ENCODE data around the gene SLC44A5.
"Not testable (repeated sequence)": the region's sequence is repeated elsewhere in the genome, so short reads cannot be mapped to it uniquely, and the experiment has no call there.

Gene SLC44A5

DNA sequence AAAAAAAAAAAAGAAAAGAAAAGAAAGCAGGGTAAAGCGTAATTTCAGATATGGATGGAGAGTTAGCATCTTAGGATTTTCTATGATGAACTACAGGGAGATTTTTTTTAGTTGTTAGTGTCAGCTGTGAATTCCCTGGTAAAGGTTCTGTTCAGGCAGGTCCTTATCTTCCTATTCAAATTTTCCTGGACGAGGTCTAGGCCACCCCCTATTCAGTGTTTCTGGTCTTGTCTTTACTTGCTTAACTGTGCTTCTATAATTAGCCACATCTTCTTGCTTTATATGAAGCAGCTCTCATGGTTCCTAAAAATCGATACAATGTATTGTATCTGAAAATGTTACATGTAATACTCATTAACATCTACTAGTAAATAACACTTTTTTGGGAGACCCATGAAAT, 318.9 kb downstream of the SLC44A5 start:
- no peaks in the 10 kb centered on the region for H3K9me3 ChIP-seq (ENCODE audit: control insufficient read depth, insufficient read depth, low read length)
- H3K9ac ChIP-seq (ENCODE audit: low read depth, low read length) = no peak overlapping the region
- H3K27me3 ChIP-seq (ENCODE audit: control insufficient read depth, insufficient read depth, low read length) = no peaks in the 10 kb centered on the region
- H3K36me3 ChIP-seq (ENCODE audit: control insufficient read depth, insufficient read depth, low read length) = no peaks in the 10 kb centered on the region
- no peak overlapping the region for H3K4me3 ChIP-seq (ENCODE audit: low read depth, low read length)
- H3K4me1 ChIP-seq (ENCODE audit: control insufficient read depth, insufficient read depth, low read length) = no peaks in the 10 kb centered on the region

DNA sequence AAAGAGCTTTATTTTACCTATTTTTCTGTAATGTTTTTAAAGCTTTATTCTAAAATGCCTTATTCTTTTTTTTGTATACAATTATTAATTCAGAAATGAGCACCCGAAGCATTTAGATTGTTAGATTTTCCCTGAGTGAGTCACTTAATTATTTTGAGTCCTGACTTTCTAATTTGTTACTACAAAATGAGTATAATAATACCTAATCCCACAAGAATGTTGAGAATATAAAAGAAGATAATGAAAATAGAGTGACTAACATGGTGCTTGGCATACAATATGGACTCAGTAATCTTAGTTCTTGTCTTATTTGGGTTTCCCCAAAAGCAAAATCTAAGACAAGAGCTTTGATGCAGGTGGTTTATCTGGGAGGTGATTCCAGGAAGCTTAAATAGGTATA, 334.5 kb downstream of the SLC44A5 start:
- no peak overlapping the region for H3K9ac ChIP-seq (ENCODE audit: low read depth, low read length)
- H3K4me3 ChIP-seq (ENCODE audit: low read depth, low read length) = no peak overlapping the region
- H3K36me3 ChIP-seq (ENCODE audit: control insufficient read depth, insufficient read depth, low read length) = no peaks in the 10 kb centered on the region
- H3K9me3 ChIP-seq (ENCODE audit: control insufficient read depth, insufficient read depth, low read length) = no peaks in the 10 kb centered on the region
- H3K4me1 ChIP-seq (ENCODE audit: control insufficient read depth, insufficient read depth, low read length) = no peaks in the 10 kb centered on the region
- no peaks in the 10 kb centered on the region for H3K27me3 ChIP-seq (ENCODE audit: control insufficient read depth, insufficient read depth, low read length)

DNA sequence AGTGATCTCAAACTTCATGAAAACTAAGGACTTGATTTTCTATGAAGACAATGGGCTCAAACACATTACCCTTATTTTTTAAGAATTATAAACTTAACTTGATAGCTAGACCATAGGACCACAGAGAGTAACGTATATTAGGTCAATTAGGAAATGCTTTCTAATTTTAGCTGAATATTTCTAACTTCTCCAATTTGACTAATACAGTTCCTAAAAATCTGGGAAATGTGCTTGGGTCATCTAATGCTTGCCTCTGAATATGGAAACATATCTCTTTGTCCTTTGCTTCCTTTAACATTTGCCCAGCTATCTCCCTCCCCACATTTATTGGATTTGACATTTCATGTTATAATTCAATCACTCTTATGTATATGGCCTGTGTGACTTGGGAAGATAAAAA, 335.3 kb downstream of the SLC44A5 start:
- Histone ChIP-seq H3K4me1 (ENCODE audit: control insufficient read depth, insufficient read depth, low read length) (no peaks in the 10 kb centered on the region), H3K4me3 (ENCODE audit: low read depth, low read length) (no peak overlapping the region), H3K9ac (ENCODE audit: low read depth, low read length) (no peak overlapping the region), H3K36me3 (ENCODE audit: control insufficient read depth, insufficient read depth, low read length) (no peaks in the 10 kb centered on the region), H3K27me3 (ENCODE audit: control insufficient read depth, insufficient read depth, low read length) (no peaks in the 10 kb centered on the region), H3K9me3 (ENCODE audit: control insufficient read depth, insufficient read depth, low read length) (no peaks in the 10 kb centered on the region)

DNA sequence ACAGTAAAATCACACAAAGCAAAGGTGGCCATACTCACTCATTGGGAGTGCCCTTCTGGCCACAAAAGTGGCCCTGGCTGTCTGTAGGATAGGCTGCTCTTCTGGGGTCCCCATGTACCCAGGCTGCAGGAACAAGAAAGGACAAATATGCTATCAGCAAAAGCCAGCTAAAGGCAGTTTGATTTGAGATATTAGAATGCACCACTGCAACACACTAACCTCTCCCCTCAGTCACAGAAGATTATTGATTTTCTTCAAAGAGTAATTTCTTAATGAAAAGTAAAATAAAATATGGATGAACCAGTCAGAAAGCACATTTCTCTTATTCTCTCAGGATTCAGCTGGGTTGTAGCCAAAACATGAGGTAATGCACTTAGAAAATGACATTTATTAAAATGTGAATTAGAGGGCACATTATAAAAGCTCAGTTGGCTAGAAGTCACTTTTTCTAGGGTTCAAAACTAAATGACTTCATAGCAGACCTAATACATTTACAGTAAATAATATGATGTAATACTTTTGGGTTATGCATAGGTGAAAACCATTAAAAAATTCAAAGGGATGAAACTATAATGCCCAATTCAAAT, 335.9 kb downstream of the SLC44A5 start:
- Histone ChIP-seq H3K9ac (ENCODE audit: low read depth, low read length) (no peak overlapping the region), H3K36me3 (ENCODE audit: control insufficient read depth, insufficient read depth, low read length) (no peaks in the 10 kb centered on the region), H3K9me3 (ENCODE audit: control insufficient read depth, insufficient read depth, low read length) (no peaks in the 10 kb centered on the region), H3K4me1 (ENCODE audit: control insufficient read depth, insufficient read depth, low read length) (no peaks in the 10 kb centered on the region), H3K27me3 (ENCODE audit: control insufficient read depth, insufficient read depth, low read length) (no peaks in the 10 kb centered on the region), H3K4me3 (ENCODE audit: low read depth, low read length) (no peak overlapping the region)

DNA sequence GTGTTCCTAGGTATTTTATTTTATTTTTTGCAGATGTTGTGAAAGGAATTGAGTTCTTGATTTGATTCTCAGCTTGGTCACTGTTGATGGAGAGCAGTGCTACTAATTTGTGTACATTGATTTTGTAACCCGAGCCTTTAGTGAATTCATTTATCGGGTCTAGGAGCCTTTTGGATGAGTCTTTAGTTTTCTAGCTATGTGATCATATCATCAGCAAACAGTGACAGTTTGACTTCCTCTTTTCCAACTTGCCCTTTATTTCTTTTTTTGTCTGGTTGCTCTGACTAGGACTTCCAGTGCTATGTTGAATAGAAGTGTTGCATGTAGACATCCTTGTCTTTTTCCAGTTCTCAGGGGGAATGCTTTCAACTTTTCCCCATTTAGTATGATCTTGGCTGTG, 337.8 kb downstream of the SLC44A5 start:
- Histone ChIP-seq H3K9ac (ENCODE audit: low read depth, low read length) (no peak overlapping the region), H3K4me3 (ENCODE audit: low read depth, low read length) (no peak overlapping the region), H3K27me3 (ENCODE audit: control insufficient read depth, insufficient read depth, low read length) (no peaks in the 10 kb centered on the region)

DNA sequence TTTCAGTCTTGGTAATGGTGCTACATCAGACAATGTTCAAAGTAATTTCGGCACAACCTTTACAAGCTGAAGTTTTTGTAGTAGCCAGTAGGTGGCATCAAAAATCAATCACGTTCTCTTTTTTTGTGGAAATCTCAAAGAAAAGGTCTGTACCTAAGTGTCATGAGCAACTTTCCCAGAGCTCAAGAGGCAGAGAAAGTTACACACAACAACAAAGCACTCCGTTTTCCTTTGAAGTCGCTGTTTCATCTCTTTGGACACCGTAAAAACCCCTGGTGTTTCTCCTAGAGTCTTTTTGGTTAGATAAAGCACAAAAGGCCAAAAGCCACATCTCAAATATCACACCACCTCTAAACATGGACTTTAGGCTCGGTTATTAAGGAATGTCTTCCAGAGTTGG, 345.1 kb downstream of the SLC44A5 start:
- H3K9me3 ChIP-seq (ENCODE audit: control insufficient read depth, insufficient read depth, low read length) = no peaks in the 10 kb centered on the region
- H3K4me3 ChIP-seq (ENCODE audit: low read depth, low read length) = no peak overlapping the region

More for the DNA sequence above, 337.8 kb downstream of the SLC44A5 start:
- H3K9me3 ChIP-seq (ENCODE audit: control insufficient read depth, insufficient read depth, low read length) = no peaks in the 10 kb centered on the region
- no peaks in the 10 kb centered on the region for H3K4me1 ChIP-seq (ENCODE audit: control insufficient read depth, insufficient read depth, low read length)
- H3K36me3 ChIP-seq (ENCODE audit: control insufficient read depth, insufficient read depth, low read length) = no peaks in the 10 kb centered on the region

DNA sequence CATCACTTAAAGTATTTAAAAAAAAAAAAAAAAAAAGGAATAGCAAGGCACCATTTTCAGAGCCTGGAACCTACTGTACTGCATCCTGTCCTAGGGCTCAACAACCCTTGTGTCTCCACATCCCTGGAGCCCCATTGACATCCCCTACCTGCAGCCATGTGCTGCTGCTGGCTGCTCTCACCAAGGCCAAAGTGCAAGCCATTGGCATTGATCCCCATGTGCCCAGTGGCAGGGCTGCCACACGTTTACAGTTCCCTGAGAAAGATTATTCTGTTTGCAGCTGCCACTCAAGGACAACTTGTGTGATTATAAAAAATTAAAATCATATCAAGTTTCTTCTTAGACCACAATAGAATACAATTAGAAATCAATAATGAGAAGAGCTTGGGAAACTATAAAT, 346.8 kb downstream of the SLC44A5 start:
- Histone ChIP-seq H3K4me3 (ENCODE audit: low read depth, low read length) (no peak overlapping the region), H3K9ac (ENCODE audit: low read depth, low read length) (no peak overlapping the region), H3K4me1 (ENCODE audit: control insufficient read depth, insufficient read depth, low read length) (no peaks in the 10 kb centered on the region), H3K9me3 (ENCODE audit: control insufficient read depth, insufficient read depth, low read length) (no peaks in the 10 kb centered on the region), H3K36me3 (ENCODE audit: control insufficient read depth, insufficient read depth, low read length) (no peaks in the 10 kb centered on the region), H3K27me3 (ENCODE audit: control insufficient read depth, insufficient read depth, low read length) (no peaks in the 10 kb centered on the region)

More for the DNA sequence above, 345.1 kb downstream of the SLC44A5 start:
- no peaks in the 10 kb centered on the region for H3K4me1 ChIP-seq (ENCODE audit: control insufficient read depth, insufficient read depth, low read length)
- H3K27me3 ChIP-seq (ENCODE audit: control insufficient read depth, insufficient read depth, low read length) = no peaks in the 10 kb centered on the region
- H3K9ac ChIP-seq (ENCODE audit: low read depth, low read length) = no peak overlapping the region
- H3K36me3 ChIP-seq (ENCODE audit: control insufficient read depth, insufficient read depth, low read length) = no peaks in the 10 kb centered on the region

DNA sequence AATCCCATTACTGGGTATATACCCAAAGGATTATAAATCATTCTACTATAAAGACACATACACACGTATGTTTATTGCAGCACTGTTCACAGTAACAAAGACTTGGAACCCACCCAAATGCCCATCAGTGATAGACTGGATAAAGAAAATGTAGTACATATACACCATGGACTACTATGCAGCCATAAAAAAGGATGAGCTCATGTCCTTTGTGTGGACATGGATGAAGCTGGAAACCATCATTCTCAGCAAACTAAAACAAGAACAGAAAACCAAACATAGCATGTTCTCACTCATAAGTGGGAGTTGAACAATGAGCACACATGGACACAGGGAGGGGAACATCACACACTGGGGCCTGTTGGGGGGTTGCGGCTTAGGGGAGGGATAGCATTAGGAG, 347.3 kb downstream of the SLC44A5 start:
- not testable (repeated sequence) for H3K9ac ChIP-seq (ENCODE audit: low read depth, low read length); H3K36me3 ChIP-seq (ENCODE audit: control insufficient read depth, insufficient read depth, low read length); H3K4me3 ChIP-seq (ENCODE audit: low read depth, low read length); H3K9me3 ChIP-seq (ENCODE audit: control insufficient read depth, insufficient read depth, low read length); H3K4me1 ChIP-seq (ENCODE audit: control insufficient read depth, insufficient read depth, low read length); H3K27me3 ChIP-seq (ENCODE audit: control insufficient read depth, insufficient read depth, low read length)

DNA sequence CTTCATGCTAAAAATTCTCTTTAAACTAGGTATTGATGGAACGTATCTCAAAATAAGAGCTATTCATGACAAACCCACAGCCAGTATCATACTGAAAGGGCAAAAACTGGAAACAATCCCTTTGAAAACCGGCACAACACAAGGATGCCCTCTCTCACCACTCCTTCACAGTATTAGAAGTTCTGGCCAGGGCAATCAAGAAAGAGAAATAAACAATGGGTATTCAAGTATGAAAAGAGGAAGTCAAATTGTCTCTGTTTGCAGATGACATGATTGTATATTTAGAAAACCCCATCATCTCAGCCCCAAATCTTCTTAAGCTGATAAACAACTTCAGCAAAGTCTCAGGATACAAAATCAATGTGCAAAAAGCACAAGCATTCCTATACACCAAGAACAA, 349.0 kb downstream of the SLC44A5 start:
- H3K36me3 ChIP-seq (ENCODE audit: control insufficient read depth, insufficient read depth, low read length); H3K9me3 ChIP-seq (ENCODE audit: control insufficient read depth, insufficient read depth, low read length): not testable (repeated sequence)

DNA sequence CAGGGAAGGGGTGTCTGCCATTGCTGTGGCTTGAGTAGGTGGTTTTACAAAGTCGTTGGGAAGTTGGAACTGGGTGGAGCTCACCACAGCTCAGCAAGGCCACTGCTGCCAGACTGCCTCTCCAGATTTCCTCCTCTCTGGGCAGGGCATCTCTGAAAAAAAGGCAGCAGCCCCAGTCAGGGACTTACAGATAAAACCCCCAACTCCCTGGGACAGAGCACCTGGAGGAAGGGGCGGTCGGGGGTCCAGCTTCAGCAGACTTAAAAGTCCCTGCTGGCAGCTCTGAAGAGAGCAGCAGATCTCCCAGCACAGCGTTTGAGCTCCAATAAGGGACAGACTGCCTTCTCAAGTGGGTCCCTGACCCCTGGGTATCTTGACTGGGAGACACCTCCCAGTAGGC, 352.6 kb downstream of the SLC44A5 start:
- no peaks in the 10 kb centered on the region for H3K4me1 ChIP-seq (ENCODE audit: control insufficient read depth, insufficient read depth, low read length)
- no peak overlapping the region for H3K9ac ChIP-seq (ENCODE audit: low read depth, low read length)
- no peak overlapping the region for H3K4me3 ChIP-seq (ENCODE audit: low read depth, low read length)
- H3K27me3 ChIP-seq (ENCODE audit: control insufficient read depth, insufficient read depth, low read length) = no peaks in the 10 kb centered on the region
- H3K36me3 ChIP-seq (ENCODE audit: control insufficient read depth, insufficient read depth, low read length) = no peaks in the 10 kb centered on the region
- H3K9me3 ChIP-seq (ENCODE audit: control insufficient read depth, insufficient read depth, low read length) = no peaks in the 10 kb centered on the region

More for the DNA sequence above, 349.0 kb downstream of the SLC44A5 start:
- not testable (repeated sequence) for H3K27me3 ChIP-seq (ENCODE audit: control insufficient read depth, insufficient read depth, low read length); H3K4me1 ChIP-seq (ENCODE audit: control insufficient read depth, insufficient read depth, low read length); H3K9ac ChIP-seq (ENCODE audit: low read depth, low read length); H3K4me3 ChIP-seq (ENCODE audit: low read depth, low read length)

DNA sequence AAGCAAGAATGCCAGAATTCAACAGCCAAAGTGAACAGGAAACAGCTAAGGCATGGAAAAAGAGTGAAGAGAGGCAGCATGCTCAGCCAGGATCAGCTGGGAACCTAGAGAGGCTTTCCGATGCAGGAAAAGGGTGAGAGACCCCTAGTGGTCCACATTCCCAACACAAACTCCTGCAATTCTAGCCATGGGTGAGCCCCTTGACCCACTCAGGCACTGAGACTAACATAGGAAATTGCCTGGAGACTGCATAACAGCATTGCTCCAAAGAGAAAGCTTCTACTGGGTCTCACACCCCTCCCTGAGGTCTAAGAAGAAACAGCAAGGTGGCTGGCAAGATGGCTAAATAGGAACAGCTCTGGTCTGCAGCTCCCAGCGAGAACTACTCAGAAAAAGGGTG, 353.5 kb downstream of the SLC44A5 start:
- Histone ChIP-seq H3K4me1 (ENCODE audit: control insufficient read depth, insufficient read depth, low read length) (no peaks in the 10 kb centered on the region), H3K27me3 (ENCODE audit: control insufficient read depth, insufficient read depth, low read length) (no peaks in the 10 kb centered on the region), H3K9ac (ENCODE audit: low read depth, low read length) (no peak overlapping the region), H3K9me3 (ENCODE audit: control insufficient read depth, insufficient read depth, low read length) (no peaks in the 10 kb centered on the region), H3K4me3 (ENCODE audit: low read depth, low read length) (no peak overlapping the region), H3K36me3 (ENCODE audit: control insufficient read depth, insufficient read depth, low read length) (no peaks in the 10 kb centered on the region)

DNA sequence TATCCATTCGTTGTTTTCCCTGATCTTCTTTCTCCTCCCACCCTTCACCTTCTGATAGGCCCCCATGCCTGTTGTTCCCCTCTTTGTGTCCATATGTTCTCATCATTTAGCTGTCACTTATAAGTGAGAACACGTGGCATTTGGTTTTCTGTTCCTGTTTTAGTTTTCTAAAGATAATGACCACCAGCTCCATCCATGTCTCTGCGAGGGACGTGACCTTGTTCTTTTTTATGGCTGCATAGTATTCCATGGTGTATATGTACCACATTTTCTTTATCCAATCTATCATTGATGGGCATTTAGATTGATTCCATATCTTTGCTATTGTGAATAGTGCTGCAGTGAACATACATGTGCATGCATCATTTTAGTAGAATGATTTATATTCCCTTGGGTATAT, 360.8 kb downstream of the SLC44A5 start:
- H3K36me3 ChIP-seq (ENCODE audit: control insufficient read depth, insufficient read depth, low read length); H3K4me1 ChIP-seq (ENCODE audit: control insufficient read depth, insufficient read depth, low read length); H3K4me3 ChIP-seq (ENCODE audit: low read depth, low read length); H3K9ac ChIP-seq (ENCODE audit: low read depth, low read length); H3K27me3 ChIP-seq (ENCODE audit: control insufficient read depth, insufficient read depth, low read length); H3K9me3 ChIP-seq (ENCODE audit: control insufficient read depth, insufficient read depth, low read length): not testable (repeated sequence)

DNA sequence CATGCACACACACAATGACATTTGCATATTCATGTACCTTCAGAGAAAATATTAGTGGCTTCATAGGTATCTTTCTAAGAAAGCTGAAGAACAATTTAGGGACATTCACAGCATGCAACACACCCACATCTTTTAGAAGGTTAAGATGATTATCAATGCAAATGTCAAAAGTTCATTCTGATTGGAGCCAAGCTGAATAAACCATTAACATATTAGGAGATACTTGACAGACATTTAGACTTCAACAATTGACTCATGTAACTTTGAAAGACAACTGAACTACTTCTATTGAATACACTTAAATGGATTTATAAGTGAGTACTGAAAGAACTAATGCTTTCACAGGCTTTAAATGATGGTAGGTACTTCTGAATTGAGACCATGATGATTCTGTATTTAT, 365.7 kb downstream of the SLC44A5 start:
- no peak overlapping the region for H3K9ac ChIP-seq (ENCODE audit: low read depth, low read length)
- no peaks in the 10 kb centered on the region for H3K27me3 ChIP-seq (ENCODE audit: control insufficient read depth, insufficient read depth, low read length)
- no peaks in the 10 kb centered on the region for H3K36me3 ChIP-seq (ENCODE audit: control insufficient read depth, insufficient read depth, low read length)
- H3K9me3 ChIP-seq (ENCODE audit: control insufficient read depth, insufficient read depth, low read length) = no peaks in the 10 kb centered on the region
- no peak overlapping the region for H3K4me3 ChIP-seq (ENCODE audit: low read depth, low read length)
- no peaks in the 10 kb centered on the region for H3K4me1 ChIP-seq (ENCODE audit: control insufficient read depth, insufficient read depth, low read length)
